GM23248 (cell line): ENCODE measurements around the gene ATAD3A.

ENCODE experiments used
- EZH2 ChIP-seq: fragments of 200-600 bp; sonication (generic); IDR thresholded peaks from 2 replicates; pipeline ENCODE4 v1.6.1; 2018; ENCODE audit warnings: antibody characterized with exemption, mild to moderate bottlenecking; ENCODE audit not compliant: insufficient read depth, poor library complexity, severe bottlenecking
- EZH2phosphoT487 ChIP-seq: fragments of 200-600 bp; sonication (generic); IDR thresholded peaks from 2 replicates; pipeline ENCODE4 v1.6.1; 2018; ENCODE audit warnings: antibody characterized with exemption, moderate library complexity, mild to moderate bottlenecking, low read depth; ENCODE audit not compliant: insufficient read depth

- no peak for TF ChIP-seq EZH2
- TF ChIP-seq EZH2phosphoT487 = no peak
Observed at GRCh38 chr1:1489231-1489630, 22.7 kb upstream of the ATAD3A start.
